Measurements from ENCODE around the gene SIRT7.

The SIRT7 gene

GRCh38 chr17:81884520-81884919 is 33.5 kb downstream of the SIRT7 start:
- no peak for DNase-seq

GRCh38 chr17:81879121-81879520 is 38.9 kb downstream of the SIRT7 start:
- DNase-seq, result no peak

GRCh38 chr17:81878294-81878693 is 39.7 kb downstream of the SIRT7 start:
- no peak for DNase-seq

- DNase-seq, result no peak
Measured at GRCh38 chr17:81877569-81877968, 40.4 kb downstream of the SIRT7 start.

- peak; percentile 23 for DNase-seq
Measured at GRCh38 chr17:81871387-81872230, 46.4 kb downstream of the SIRT7 start.

GRCh38 chr17:81870981-81871386 is 47.0 kb downstream of the SIRT7 start, which contains the start of gene ARHGDIA:
TSS of gene ARHGDIA (minus strand) at chr17:81871337. CDS start at chr17:81869930, 1,407 bp downstream.
- no peak for DNase-seq

- no peak for DNase-seq
Measured at GRCh38 chr17:81870131-81870980, 47.6 kb downstream of the SIRT7 start.

- DNase-seq, result no peak
Measured at GRCh38 chr17:81869221-81870130, 48.5 kb downstream of the SIRT7 start.

- no peak for DNase-seq
Measured at GRCh38 chr17:81868674-81869220, 49.2 kb downstream of the SIRT7 start.

- DNase-seq, result no peak
Measured at GRCh38 chr17:81867991-81868673, 49.8 kb downstream of the SIRT7 start.

- DNase-seq, result no peak
Measured at GRCh38 chr17:81867170-81867990, 50.6 kb downstream of the SIRT7 start.

GRCh38 chr17:81866440-81867169 is 51.4 kb downstream of the SIRT7 start:
- DNase-seq, result no peak

- no peak for DNase-seq
Measured at GRCh38 chr17:81865733-81866439, 52.1 kb downstream of the SIRT7 start.

- no peak for DNase-seq
Measured at GRCh38 chr17:81865358-81865732, 52.6 kb downstream of the SIRT7 start.

- no peak for DNase-seq
Measured at GRCh38 chr17:81863833-81864768, 53.9 kb downstream of the SIRT7 start.

GRCh38 chr17:81863123-81863675 is 54.8 kb downstream of the SIRT7 start:
- no peak for DNase-seq
